ENCODE results near the gene PTPRN2. TPM values are rescaled to one million over a fixed set of nuclear protein-coding genes. Genes with fewer than 3 reads are reported as not detected.

The PTPRN2 gene
- total RNA-seq, 1 experiment from 2014 or later = 0.11 TPM

DNA sequence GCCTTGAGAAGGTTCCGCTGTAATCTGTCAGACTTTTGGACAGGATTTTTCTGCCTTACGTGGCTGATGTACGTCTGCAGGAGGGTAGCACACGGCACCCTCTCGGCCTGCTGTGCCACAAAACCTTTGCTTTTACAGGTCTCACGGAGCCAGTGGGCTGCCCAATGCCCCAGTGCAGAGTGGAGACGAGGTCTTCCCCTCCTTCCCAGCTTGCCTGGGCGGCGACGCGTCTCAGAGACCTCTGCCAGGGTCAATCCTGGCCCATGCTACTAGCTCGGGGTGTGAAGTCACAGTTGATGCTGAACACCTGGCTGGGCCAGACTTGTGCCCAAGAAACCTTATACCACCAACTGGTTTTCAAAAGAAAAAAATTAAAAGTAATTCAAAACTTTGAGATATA lies 724.4 kb downstream of the PTPRN2 start:
- Histone ChIP-seq H3K27me3 (replicated peaks; ENCODE audit: insufficient read depth, low read depth, low read length, poor library complexity) (no peaks in the 10 kb centered on the region), H3K4me3 (ENCODE audit: low read depth, low read length, poor library complexity, severe bottlenecking) (no peak overlapping the region), H3K4me1 (ENCODE audit: insufficient read depth, low read length, poor library complexity, severe bottlenecking) (no peaks in the 10 kb centered on the region), H3K9me3 (ENCODE audit: low read depth, low read length, poor library complexity, severe bottlenecking) (no peaks in the 10 kb centered on the region), H3K27ac (ENCODE audit: low read depth, low read length, poor library complexity, severe bottlenecking) (no peak overlapping the region), H3K36me3 (ENCODE audit: insufficient read depth, low read length, poor library complexity, severe bottlenecking) (no peaks in the 10 kb centered on the region)
- intact Hi-C loops (cut with micrococcal nuclease; ENCODE audit: unreplicated experiment) = no loop called here
- TF ChIP-seq EZH2 (IDR thresholded peaks at IDR 0.05; ENCODE audit: borderline replicate concordance, low read depth, low read length, poor library complexity, severe bottlenecking) = no peak
- TF ChIP-seq, protein P1, sequence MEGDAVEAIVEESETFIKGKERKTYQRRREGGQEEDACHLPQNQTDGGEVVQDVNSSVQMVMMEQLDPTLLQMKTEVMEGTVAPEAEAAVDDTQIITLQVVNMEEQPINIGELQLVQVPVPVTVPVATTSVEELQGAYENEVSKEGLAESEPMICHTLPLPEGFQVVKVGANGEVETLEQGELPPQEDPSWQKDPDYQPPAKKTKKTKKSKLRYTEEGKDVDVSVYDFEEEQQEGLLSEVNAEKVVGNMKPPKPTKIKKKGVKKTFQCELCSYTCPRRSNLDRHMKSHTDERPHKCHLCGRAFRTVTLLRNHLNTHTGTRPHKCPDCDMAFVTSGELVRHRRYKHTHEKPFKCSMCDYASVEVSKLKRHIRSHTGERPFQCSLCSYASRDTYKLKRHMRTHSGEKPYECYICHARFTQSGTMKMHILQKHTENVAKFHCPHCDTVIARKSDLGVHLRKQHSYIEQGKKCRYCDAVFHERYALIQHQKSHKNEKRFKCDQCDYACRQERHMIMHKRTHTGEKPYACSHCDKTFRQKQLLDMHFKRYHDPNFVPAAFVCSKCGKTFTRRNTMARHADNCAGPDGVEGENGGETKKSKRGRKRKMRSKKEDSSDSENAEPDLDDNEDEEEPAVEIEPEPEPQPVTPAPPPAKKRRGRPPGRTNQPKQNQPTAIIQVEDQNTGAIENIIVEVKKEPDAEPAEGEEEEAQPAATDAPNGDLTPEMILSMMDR (conservative IDR thresholded peaks at IDR 0.05; ENCODE audit: low read depth, low read length) = no peak
- ChIA-PET CTCF (no interaction called here), POLR2A (ENCODE audit: low non-redundant PET) (no interaction called here)
- DNase-seq (ENCODE audit: low spot score) = no peak
- BruUV-seq (replicated peaks) = no TSS peak

DNA sequence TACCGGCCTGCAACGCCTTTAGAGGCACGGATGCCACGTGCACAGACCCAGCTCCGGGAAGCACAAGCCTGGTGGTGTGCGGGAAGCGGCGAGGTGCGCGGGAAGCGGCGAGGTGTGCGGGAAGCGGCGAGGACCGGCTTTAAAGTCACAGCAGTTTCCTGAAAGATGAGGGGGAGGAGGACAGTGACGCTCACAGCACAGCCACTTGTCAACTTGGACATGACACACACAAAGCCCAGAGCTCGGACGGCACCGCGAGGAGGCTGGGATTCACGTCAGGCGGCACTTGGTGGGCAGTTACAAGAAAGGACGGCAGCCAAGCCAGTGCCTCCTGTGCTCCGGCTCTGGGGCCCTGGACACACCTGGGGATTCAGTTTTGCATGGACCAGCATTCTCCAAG lies 724.9 kb downstream of the PTPRN2 start:
- no peaks in the 10 kb centered on the region for H3K36me3 ChIP-seq (ENCODE audit: insufficient read depth, low read length, poor library complexity, severe bottlenecking)
- H3K4me3 ChIP-seq (ENCODE audit: low read depth, low read length, poor library complexity, severe bottlenecking) = no peak overlapping the region
- TF ChIP-seq, protein P1 (conservative IDR thresholded peaks at IDR 0.05; ENCODE audit: low read depth, low read length) = no peak
- no peak for TF ChIP-seq EZH2 (IDR thresholded peaks at IDR 0.05; ENCODE audit: borderline replicate concordance, low read depth, low read length, poor library complexity, severe bottlenecking)
- ChIA-PET POLR2A (ENCODE audit: low non-redundant PET) (no interaction called here), CTCF (no interaction called here)
- BruUV-seq (replicated peaks) = no TSS peak
- intact Hi-C loops (cut with micrococcal nuclease; ENCODE audit: unreplicated experiment) = no loop called here
- H3K27ac ChIP-seq (ENCODE audit: low read depth, low read length, poor library complexity, severe bottlenecking) = no peak overlapping the region
- no peak for DNase-seq (ENCODE audit: low spot score)
- H3K27me3 ChIP-seq (replicated peaks; ENCODE audit: insufficient read depth, low read depth, low read length, poor library complexity) = no peaks in the 10 kb centered on the region
- H3K4me1 ChIP-seq (ENCODE audit: insufficient read depth, low read length, poor library complexity, severe bottlenecking) = no peaks in the 10 kb centered on the region
- H3K9me3 ChIP-seq (ENCODE audit: low read depth, low read length, poor library complexity, severe bottlenecking) = no peaks in the 10 kb centered on the region

DNA sequence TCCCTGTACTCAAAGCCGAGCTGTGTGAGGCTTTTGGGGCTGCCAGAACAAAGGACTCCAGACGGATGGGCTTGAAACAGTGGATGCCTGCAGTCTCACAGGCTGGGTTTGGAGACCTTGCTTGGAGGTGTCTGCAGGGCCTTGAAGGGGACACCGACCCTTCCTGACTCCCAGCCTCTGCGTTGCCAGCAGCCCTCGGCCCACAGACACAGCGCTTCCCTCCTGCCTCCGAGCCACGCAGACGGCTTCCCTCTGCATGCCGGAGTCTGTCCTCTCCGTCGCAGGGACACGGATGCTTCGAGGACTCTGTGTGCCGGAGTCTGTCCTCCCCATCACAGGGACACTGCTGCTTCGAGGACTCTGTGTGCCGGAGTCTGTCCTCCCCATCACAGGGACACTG lies 726.1 kb downstream of the PTPRN2 start:
- TF ChIP-seq EZH2 (IDR thresholded peaks at IDR 0.05; ENCODE audit: borderline replicate concordance, low read depth, low read length, poor library complexity, severe bottlenecking) = no peak
- TF ChIP-seq, protein P1 (conservative IDR thresholded peaks at IDR 0.05; ENCODE audit: low read depth, low read length) = no peak
- DNase-seq (ENCODE audit: low spot score) = no peak
- Histone ChIP-seq H3K27ac (ENCODE audit: low read depth, low read length, poor library complexity, severe bottlenecking) (no peak overlapping the region), H3K36me3 (ENCODE audit: insufficient read depth, low read length, poor library complexity, severe bottlenecking) (no peaks in the 10 kb centered on the region), H3K27me3 (replicated peaks; ENCODE audit: insufficient read depth, low read depth, low read length, poor library complexity) (no peaks in the 10 kb centered on the region), H3K4me3 (ENCODE audit: low read depth, low read length, poor library complexity, severe bottlenecking) (no peak overlapping the region), H3K4me1 (ENCODE audit: insufficient read depth, low read length, poor library complexity, severe bottlenecking) (no peaks in the 10 kb centered on the region), H3K9me3 (ENCODE audit: low read depth, low read length, poor library complexity, severe bottlenecking) (no peaks in the 10 kb centered on the region)
- ChIA-PET CTCF (no interaction called here), POLR2A (ENCODE audit: low non-redundant PET) (no interaction called here)
- intact Hi-C loops (cut with micrococcal nuclease; ENCODE audit: unreplicated experiment) = no loop called here
- no TSS peak for BruUV-seq (replicated peaks)

Measured in A673 (cell line).